Measurements from ENCODE around the gene C8A.

C8A gene

GRCh38 chr1:56966698-56966999, 112.1 kb downstream of the C8A start:
- no peaks in the 10 kb centered on the region for H3K9me3 ChIP-seq (ENCODE audit: control insufficient read depth, insufficient read depth, low read length)
- H3K27ac ChIP-seq (ENCODE audit: low read depth, low read length) = no peak overlapping the region
- H3K4me1 ChIP-seq (ENCODE audit: control insufficient read depth, insufficient read depth, low read length) = no peaks in the 10 kb centered on the region
- no peaks in the 10 kb centered on the region for H3K36me3 ChIP-seq (ENCODE audit: control insufficient read depth, insufficient read depth, low read length)
- H3K4me3 ChIP-seq (ENCODE audit: low read depth, low read length) = no peak overlapping the region
- H3K9ac ChIP-seq (ENCODE audit: low read depth, low read length) = no peak overlapping the region
- no peaks in the 10 kb centered on the region for H3K27me3 ChIP-seq (ENCODE audit: control insufficient read depth, insufficient read depth, low read length)

DNA sequence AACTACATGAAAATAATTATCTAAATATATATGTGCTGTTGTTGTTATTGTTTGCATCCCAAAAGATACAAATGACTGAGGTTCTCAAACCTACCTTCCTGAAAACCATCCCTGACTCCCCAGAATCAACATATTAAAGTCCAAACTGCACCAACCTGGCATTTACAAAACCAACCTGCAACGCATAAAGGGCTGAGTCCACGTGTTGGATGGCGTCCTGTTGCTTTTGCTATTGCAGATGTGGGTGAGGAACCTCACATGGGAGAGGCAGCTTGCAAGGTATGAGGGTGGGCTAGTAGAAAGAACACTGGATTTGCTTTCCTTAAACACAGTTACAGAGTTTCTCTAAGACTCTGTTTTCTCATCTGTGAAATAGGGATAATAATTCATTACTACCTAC, 112.8 kb downstream of the C8A start:
- H3K36me3 ChIP-seq (ENCODE audit: control insufficient read depth, insufficient read depth, low read length) = no peaks in the 10 kb centered on the region
- no peak overlapping the region for H3K9ac ChIP-seq (ENCODE audit: low read depth, low read length)
- H3K27ac ChIP-seq (ENCODE audit: low read depth, low read length) = no peak overlapping the region
- no peaks in the 10 kb centered on the region for H3K4me1 ChIP-seq (ENCODE audit: control insufficient read depth, insufficient read depth, low read length)
- H3K9me3 ChIP-seq (ENCODE audit: control insufficient read depth, insufficient read depth, low read length) = no peaks in the 10 kb centered on the region
- H3K27me3 ChIP-seq (ENCODE audit: control insufficient read depth, insufficient read depth, low read length) = no peaks in the 10 kb centered on the region
- H3K4me3 ChIP-seq (ENCODE audit: low read depth, low read length) = no peak overlapping the region
